OCI-LY3 (cell line): ENCODE data around the gene SHROOM3.

Experiments used
- EZH2phosphoT487 ChIP-seq: fragments of 200-600 bp; shearing (Covaris generic); IDR thresholded peaks from 2 replicates; pipeline ENCODE4 v1.6.1; 2018; ENCODE audit warnings: antibody characterized with exemption, mixed run types, low read depth
- TF ChIP-seq, protein P1 (sequence below): fragments of 200-600, 300-600 bp; sonication (generic); IDR thresholded peaks from 2 replicates; pipeline ENCODE4 v1.5.1; 2014; ENCODE audit warnings: antibody characterized with exemption, low read length, low read depth

DNA sequence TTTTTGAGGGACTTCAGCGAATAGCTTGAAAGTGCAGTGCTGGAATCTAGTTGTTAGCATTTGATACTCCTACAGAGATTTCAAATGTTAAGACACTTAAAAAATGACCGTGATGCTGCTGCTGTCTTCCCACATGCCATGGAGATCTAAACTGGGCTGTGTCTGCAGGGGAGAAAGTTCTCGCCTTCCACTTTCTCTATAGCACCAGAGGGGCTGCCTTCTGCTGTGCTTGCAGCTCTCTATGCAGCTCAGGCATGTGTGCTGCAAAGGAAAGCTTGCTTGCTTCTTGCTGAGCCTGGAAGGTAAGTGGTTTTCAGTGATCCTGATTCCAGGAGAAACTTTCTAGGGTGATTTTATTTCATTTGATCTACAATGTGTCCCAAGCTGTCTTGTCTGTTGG, 325.2 kb downstream of the SHROOM3 start:
- TF ChIP-seq, protein P1, sequence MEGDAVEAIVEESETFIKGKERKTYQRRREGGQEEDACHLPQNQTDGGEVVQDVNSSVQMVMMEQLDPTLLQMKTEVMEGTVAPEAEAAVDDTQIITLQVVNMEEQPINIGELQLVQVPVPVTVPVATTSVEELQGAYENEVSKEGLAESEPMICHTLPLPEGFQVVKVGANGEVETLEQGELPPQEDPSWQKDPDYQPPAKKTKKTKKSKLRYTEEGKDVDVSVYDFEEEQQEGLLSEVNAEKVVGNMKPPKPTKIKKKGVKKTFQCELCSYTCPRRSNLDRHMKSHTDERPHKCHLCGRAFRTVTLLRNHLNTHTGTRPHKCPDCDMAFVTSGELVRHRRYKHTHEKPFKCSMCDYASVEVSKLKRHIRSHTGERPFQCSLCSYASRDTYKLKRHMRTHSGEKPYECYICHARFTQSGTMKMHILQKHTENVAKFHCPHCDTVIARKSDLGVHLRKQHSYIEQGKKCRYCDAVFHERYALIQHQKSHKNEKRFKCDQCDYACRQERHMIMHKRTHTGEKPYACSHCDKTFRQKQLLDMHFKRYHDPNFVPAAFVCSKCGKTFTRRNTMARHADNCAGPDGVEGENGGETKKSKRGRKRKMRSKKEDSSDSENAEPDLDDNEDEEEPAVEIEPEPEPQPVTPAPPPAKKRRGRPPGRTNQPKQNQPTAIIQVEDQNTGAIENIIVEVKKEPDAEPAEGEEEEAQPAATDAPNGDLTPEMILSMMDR: no peak
- no peak for TF ChIP-seq EZH2phosphoT487
